Activated CD4-positive, alpha-beta memory T cell treated with anti-CD3 and anti-CD28 coated beads, Interleukin-2, amount 10 ng/mL, durations not matched to agents 7 days and 5 days (primary cell): ENCODE measurements around the gene GPATCH8. TPM values are rescaled to one million over a fixed set of nuclear protein-coding genes. Genes with fewer than 3 reads are reported as not detected.
A peak's percentile ranks its signal among the peaks of the same experiment; 100 is the strongest.
"Not testable (repeated sequence)": the region's sequence is repeated elsewhere in the genome, so short reads cannot be mapped to it uniquely, and the experiment has no call there.

Experiments
- CTCF ChIA-PET: fragments of 350-600 bp; sonication (Branson Sonifier 250); formaldehyde crosslinking; loops from one replicate; lab custom pipeline; 2021; ENCODE audit warnings: antibody characterized with exemption, inconsistent platforms; lab: Charles Lee
- POLR2A ChIA-PET: fragments of 350-600 bp; sonication (Branson Sonifier 250); formaldehyde crosslinking; loops from one replicate; lab custom pipeline; 2021; ENCODE audit warnings: antibody characterized with exemption; lab: Charles Lee
- DNase-seq: peaks from one replicate; pipeline ENCODE4 v3.0.0-alpha.2; 2020
- H3K27ac Mint-ChIP-seq: one replicate; pipeline ENCODE4 v1.8.0; 2021; ENCODE audit warnings: mild to moderate bottlenecking, mixed read lengths
- H3K27me3 Mint-ChIP-seq: one replicate; pipeline ENCODE4 v1.8.0; 2021; ENCODE audit warnings: mixed read lengths
- H3K36me3 Mint-ChIP-seq: one replicate; pipeline ENCODE4 v1.8.0; 2021; ENCODE audit warnings: low read depth, mixed read lengths
- H3K4me1 Mint-ChIP-seq: one replicate; pipeline ENCODE4 v1.8.0; 2021; ENCODE audit warnings: mixed read lengths
- H3K4me3 Mint-ChIP-seq: one replicate; pipeline ENCODE4 v1.8.0; 2021; ENCODE audit warnings: mild to moderate bottlenecking, mixed read lengths
- H3K9me3 Mint-ChIP-seq: one replicate; pipeline ENCODE4 v1.8.0; 2021; ENCODE audit warnings: mixed read lengths
- total RNA-seq, 2 experiments: library from RNA; stranded (reverse); gene quantifications; one replicate each; pipeline ENCODE4 v1.2.3, GENCODE V29; 2021

GPATCH8 gene
- total RNA-seq, 2 experiments from 2014 or later: 38.7 to 43.0 TPM

DNA sequence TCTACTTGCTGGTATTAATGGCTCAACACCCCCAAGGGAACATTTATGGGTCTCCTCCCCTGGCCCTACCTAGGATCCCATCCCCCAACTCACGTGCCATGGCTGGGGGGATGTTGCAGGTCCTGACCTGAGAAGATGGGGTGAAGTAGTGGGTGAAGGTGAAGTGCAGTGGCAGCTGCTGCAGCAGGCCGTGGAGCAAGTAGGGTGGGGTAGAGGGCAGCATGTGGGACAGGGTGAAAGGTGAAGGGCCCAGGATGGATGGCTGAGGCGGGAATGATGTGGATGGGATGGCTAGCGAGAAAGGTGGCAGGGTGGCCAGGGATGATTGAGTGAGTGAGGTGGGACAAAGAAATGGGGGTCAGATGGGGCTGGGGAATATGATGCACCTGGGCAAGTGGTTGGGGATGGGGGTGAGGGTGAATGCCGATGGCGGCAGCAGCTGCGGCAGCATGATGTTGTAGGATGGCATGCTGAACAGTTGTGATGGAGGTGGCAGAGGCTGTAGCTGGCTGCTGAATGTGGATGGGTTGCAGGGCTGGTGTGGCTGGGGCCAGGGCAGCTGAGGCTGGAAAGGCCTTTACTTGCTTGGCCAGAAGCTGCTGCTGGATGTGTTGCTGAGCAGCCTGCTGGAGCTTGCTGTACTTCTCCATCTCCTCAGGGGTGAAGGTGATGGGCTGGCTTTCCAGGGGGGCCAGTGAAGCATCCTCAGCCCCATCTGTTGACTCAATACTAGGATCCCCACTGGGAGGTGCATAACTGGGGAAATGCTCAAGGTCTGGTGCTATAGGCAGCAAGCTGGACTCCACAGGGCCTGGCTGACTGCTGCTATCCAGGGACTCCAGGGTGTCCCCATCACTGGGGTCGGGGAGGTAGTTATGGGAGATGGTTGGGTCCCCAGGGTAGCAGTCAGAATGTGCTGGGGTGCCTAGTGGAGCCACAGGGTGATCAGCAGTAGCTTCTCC lies 105.4 kb downstream of the GPATCH8 start:
- no peaks in the 10 kb centered on the region for H3K27me3 Mint-ChIP-seq
- peaks cover 35% of the 10 kb centered on the region for H3K36me3 Mint-ChIP-seq
- POLR2A ChIA-PET: no interaction called here
- CTCF ChIA-PET: no interaction called here
- H3K4me1 Mint-ChIP-seq: peaks cover 19% of the 10 kb centered on the region
- no peaks in the 10 kb centered on the region for H3K9me3 Mint-ChIP-seq
- H3K4me3 Mint-ChIP-seq: no peak overlapping the region
- DNase-seq: no peak
- H3K27ac Mint-ChIP-seq: no peak overlapping the region

DNA sequence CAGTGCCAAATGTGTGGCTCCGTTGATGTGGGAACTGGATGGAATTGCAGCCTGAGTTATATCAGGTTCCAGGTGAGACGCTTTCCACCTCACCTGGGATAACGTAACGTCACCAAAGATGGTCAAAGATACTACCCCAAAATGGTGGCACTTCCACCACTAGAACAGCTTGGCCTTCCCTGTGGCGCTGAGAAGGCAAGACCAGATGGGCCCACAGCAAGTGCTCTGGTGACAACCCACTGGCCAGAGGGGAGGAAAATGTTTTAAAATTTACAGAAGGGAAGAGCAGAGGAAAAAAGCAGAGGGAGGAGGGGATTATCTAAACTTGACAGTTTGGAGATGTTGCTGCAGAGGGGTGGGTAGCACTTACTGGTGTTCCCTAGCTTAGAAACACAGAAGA lies 106.3 kb downstream of the GPATCH8 start:
- Mint-ChIP-seq H3K27me3 (no peaks in the 10 kb centered on the region), H3K27ac (no peak overlapping the region), H3K4me1 (peaks cover 14% of the 10 kb centered on the region), H3K4me3 (no peak overlapping the region), H3K9me3 (no peaks in the 10 kb centered on the region), H3K36me3 (peaks cover 35% of the 10 kb centered on the region)
- ChIA-PET POLR2A (no interaction called here), CTCF (no interaction called here)
- DNase-seq: no peak

GRCh38 chr17:44394833-44395232 lies 108.4 kb downstream of the GPATCH8 start:
- Mint-ChIP-seq H3K4me1 (peaks cover 16% of the 10 kb centered on the region), H3K4me3 (no peak overlapping the region), H3K27ac (no peak overlapping the region), H3K36me3 (peaks cover 23% of the 10 kb centered on the region), H3K9me3 (no peaks in the 10 kb centered on the region), H3K27me3 (no peaks in the 10 kb centered on the region)
- POLR2A ChIA-PET: no interaction called here
- no peak for DNase-seq
- CTCF ChIA-PET: no interaction called here

GRCh38 chr17:44394112-44394511 lies 109.1 kb downstream of the GPATCH8 start:
- Mint-ChIP-seq H3K4me1 (peaks cover 21% of the 10 kb centered on the region), H3K36me3 (peaks cover 20% of the 10 kb centered on the region)
- ChIA-PET POLR2A (interaction anchor here (0.7 kb wide), 1 partner anchor 104 kb away, joined by 3 read pairs; no protein-coding TSS in a partner anchor), CTCF (interaction anchor here (0.5 kb wide), 1 partner anchor 315 kb away, joined by 3 read pairs; no protein-coding TSS in a partner anchor)
- not testable (repeated sequence) for H3K27me3 Mint-ChIP-seq, H3K9me3 Mint-ChIP-seq, H3K4me3 Mint-ChIP-seq, H3K27ac Mint-ChIP-seq, DNase-seq

GRCh38 chr17:44390250-44390870 lies 112.8 kb downstream of the GPATCH8 start:
- no peak overlapping the region for H3K27ac Mint-ChIP-seq
- H3K27me3 Mint-ChIP-seq: peaks cover 8% of the 10 kb centered on the region
- peaks cover 3% of the 10 kb centered on the region for H3K36me3 Mint-ChIP-seq
- no peaks in the 10 kb centered on the region for H3K9me3 Mint-ChIP-seq
- no peak for DNase-seq
- POLR2A ChIA-PET: interaction anchor here (1.0 kb wide), 1 partner anchor 27 kb away, joined by 3 read pairs; the partner anchor contains the start of gene FAM171A2
- CTCF ChIA-PET: interaction anchor here (1.0 to 1.1 kb wide), 2 partner anchors 27 to 38 kb away, joined by 4 read pairs; partner anchors contain the start of gene FAM171A2
- peaks cover 22% of the 10 kb centered on the region for H3K4me1 Mint-ChIP-seq
- no peak overlapping the region for H3K4me3 Mint-ChIP-seq

DNA sequence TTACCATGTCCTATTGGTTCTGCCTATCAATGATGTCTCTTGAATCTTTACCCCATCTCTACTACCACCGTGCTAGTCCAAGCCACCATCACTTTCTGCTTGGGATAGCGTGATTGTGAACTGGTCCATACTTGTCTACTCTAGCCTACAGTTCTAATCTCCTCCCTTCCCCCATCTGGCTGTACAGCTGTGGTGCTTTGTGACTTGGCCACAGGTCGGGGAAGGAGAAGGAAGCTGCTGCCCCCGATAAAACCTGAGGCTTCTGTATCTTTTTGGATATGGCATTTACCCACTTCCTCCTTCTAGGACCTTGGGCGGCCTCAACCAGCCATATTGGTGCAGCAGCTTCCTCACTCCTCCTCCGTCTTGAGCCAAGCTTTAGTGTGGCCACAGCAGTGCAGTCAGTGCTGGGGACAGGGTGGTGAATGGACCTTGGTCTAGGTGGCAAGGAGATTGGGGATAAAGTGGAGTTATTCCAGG lies 113.4 kb downstream of the GPATCH8 start:
- DNase-seq: no peak
- H3K9me3 Mint-ChIP-seq: no peaks in the 10 kb centered on the region
- CTCF ChIA-PET: interaction anchor here (1.0 to 1.1 kb wide), 2 partner anchors 27 to 38 kb away, joined by 4 read pairs; partner anchors contain the start of gene FAM171A2
- peaks cover 3% of the 10 kb centered on the region for H3K36me3 Mint-ChIP-seq
- H3K4me3 Mint-ChIP-seq: no peak overlapping the region
- H3K4me1 Mint-ChIP-seq: peaks cover 25% of the 10 kb centered on the region
- no peak overlapping the region for H3K27ac Mint-ChIP-seq
- POLR2A ChIA-PET: no interaction called here
- H3K27me3 Mint-ChIP-seq: peaks cover 10% of the 10 kb centered on the region

DNA sequence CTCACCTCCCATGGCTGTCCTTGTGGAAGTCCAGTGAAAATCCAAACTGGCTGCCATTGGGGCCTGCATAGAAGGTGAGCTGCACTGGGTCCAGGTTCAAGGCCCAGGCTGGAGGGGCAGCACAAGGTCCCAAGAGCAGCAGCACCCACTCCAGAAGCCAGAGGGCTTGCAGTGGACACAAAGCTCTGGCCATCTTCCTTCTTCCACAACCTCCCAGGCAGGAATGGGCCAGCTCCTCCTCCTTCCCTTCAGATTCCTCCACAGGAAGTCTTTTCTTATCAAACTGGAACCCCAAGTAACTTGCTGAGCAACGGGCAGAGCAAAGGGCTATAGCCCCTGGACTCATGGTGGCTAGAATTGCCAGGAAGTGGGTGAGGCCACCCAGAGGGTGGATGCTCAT lies 113.9 kb downstream of the GPATCH8 start, which contains the start of gene ITGA2B:
TSS of gene ITGA2B (minus strand) at position 369 of the 400 bp plus-strand sequence. CDS start at position 193, 176 bp downstream.
- Mint-ChIP-seq H3K4me1 (peaks cover 24% of the 10 kb centered on the region), H3K36me3 (peaks cover 3% of the 10 kb centered on the region), H3K4me3 (no peak within 1 kb of the TSS), H3K27ac (no peak within 1 kb of the TSS), H3K27me3 (peaks cover 13% of the 10 kb centered on the region), H3K9me3 (no peaks in the 10 kb centered on the region)
- CTCF ChIA-PET: no interaction called here
- no peak for DNase-seq
- POLR2A ChIA-PET: no interaction called here

DNA sequence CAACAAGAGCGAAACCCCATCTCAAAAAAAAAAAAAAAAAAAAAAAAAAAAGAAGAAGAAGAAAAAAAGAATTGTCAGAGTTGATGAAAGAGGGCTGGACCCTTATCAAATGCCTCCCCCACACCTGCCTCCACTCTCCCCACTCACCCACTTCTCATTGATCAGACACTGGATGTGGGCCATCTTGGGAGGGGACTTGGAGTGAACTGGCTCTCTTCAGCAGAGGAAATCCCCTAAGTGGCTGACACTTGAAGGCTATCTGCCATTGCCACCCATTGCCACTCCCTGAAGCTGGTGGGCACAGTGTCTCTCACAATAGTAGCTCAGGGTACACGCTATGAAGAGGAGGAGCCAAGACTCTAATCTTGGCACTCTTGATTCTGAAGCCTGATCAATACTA lies 115.4 kb downstream of the GPATCH8 start:
- CTCF ChIA-PET: no interaction called here
- no peak for DNase-seq
- H3K9me3 Mint-ChIP-seq: no peaks in the 10 kb centered on the region
- H3K4me3 Mint-ChIP-seq: no peak overlapping the region
- POLR2A ChIA-PET: interaction anchor here (1.5 kb wide), 1 partner anchor 13 kb away, joined by 3 read pairs; no protein-coding TSS in a partner anchor
- H3K36me3 Mint-ChIP-seq: peaks cover 3% of the 10 kb centered on the region
- peaks cover 23% of the 10 kb centered on the region for H3K27me3 Mint-ChIP-seq
- H3K4me1 Mint-ChIP-seq: peaks cover 15% of the 10 kb centered on the region
- H3K27ac Mint-ChIP-seq: no peak overlapping the region

DNA sequence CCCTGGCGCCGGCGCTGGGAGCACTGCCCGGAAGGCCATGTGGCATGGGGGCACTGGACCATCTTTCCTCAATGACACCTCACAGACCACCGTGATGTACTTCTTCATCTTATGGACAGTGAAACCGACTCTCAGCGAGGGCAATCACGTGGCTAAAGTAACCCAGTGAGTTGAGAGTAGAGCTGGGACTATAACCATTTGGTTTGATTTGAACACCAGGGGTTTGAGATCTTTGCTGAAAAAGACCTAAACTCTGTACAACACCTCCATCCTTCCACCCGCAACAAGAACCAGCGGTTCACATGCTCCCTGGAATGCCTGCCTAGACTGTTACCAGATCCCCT lies 117.1 kb downstream of the GPATCH8 start:
- Mint-ChIP-seq H3K4me1 (peaks cover 15% of the 10 kb centered on the region), H3K27ac (no peak overlapping the region), H3K9me3 (no peaks in the 10 kb centered on the region), H3K36me3 (peaks cover 3% of the 10 kb centered on the region), H3K27me3 (peaks cover 31% of the 10 kb centered on the region), H3K4me3 (peak overlapping the region; percentile 59)
- ChIA-PET CTCF (interaction anchor here (1.5 to 1.8 kb wide), 2 partner anchors 10 to 137 kb away, joined by 3 to 4 read pairs; no protein-coding TSS in a partner anchor), POLR2A (interaction anchor here (1.5 kb wide), 1 partner anchor 118 kb away, joined by 5 read pairs; the partner anchor contains the start of gene GPATCH8)
- DNase-seq: no peak

GRCh38 chr17:44385287-44386181 lies 117.7 kb downstream of the GPATCH8 start:
- H3K9me3 Mint-ChIP-seq: no peaks in the 10 kb centered on the region
- ChIA-PET POLR2A (interaction anchor here (1.1 to 1.5 kb wide), 4 partner anchors 59 to 303 kb away, joined by 3 to 5 read pairs (median 3); partner anchors contain the start of gene GPATCH8), CTCF (interaction anchor here (0.7 to 1.8 kb wide), 6 partner anchors 9 to 245 kb away, joined by 3 to 4 read pairs (median 3); no protein-coding TSS in a partner anchor)
- peak; percentile 87 for DNase-seq
- H3K27ac Mint-ChIP-seq: no peak overlapping the region
- peaks cover 3% of the 10 kb centered on the region for H3K36me3 Mint-ChIP-seq
- H3K27me3 Mint-ChIP-seq: peaks cover 31% of the 10 kb centered on the region
- H3K4me3 Mint-ChIP-seq: peak overlapping the region; percentile 59
- peaks cover 15% of the 10 kb centered on the region for H3K4me1 Mint-ChIP-seq

DNA sequence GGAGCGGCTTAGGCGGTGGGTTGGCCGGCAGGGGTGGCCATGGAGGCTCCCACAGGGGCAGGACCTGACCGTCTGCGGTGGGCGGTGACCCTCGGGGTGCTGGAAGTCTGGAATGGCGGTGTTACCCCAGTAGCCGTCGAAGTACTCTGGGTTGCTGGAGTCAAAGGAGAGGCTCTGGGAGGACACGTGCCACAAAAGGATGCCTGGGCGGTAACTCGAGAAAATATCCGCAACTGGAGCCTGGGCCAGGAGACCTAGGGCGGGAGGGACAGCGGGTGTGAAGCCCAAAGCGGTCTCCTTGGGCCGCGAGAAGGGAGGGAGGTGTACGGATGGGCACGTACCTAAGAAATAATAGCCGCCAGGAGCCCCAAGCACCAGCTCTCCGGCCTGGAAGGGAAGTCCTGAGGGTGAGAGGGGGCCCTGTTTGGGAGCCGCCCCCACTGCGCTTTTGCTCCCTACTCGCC lies 118.4 kb downstream of the GPATCH8 start:
- H3K4me1 Mint-ChIP-seq: peaks cover 13% of the 10 kb centered on the region
- peak overlapping the region; percentile 59 for H3K4me3 Mint-ChIP-seq
- peaks cover 31% of the 10 kb centered on the region for H3K27me3 Mint-ChIP-seq
- peaks cover 3% of the 10 kb centered on the region for H3K36me3 Mint-ChIP-seq
- ChIA-PET POLR2A (interaction anchor here (1.1 to 1.5 kb wide), 4 partner anchors 58 to 304 kb away, joined by 3 to 5 read pairs (median 3); partner anchors contain the start of gene GPATCH8), CTCF (interaction anchor here (0.7 to 1.8 kb wide), 6 partner anchors 9 to 244 kb away, joined by 3 to 4 read pairs (median 3); no protein-coding TSS in a partner anchor)
- no peak overlapping the region for H3K27ac Mint-ChIP-seq
- H3K9me3 Mint-ChIP-seq: no peaks in the 10 kb centered on the region
- no peak for DNase-seq
